Chondrocyte (in vitro differentiated cells): ENCODE results near the gene AKAP10. TPM values are rescaled to one million over a fixed set of nuclear protein-coding genes. Genes with fewer than 3 reads are reported as not detected.

ENCODE experiments used
- DNase-seq: peaks from one replicate; pipeline ENCODE4 v3.0.0; 2021; ENCODE audit warnings: mixed read lengths, low spot score
- H3K27ac Mint-ChIP-seq: one replicate; pipeline ENCODE4 v1.8.0; 2021; ENCODE audit warnings: mild to moderate bottlenecking, moderate library complexity, mixed read lengths; ENCODE audit not compliant: unreplicated experiment
- H3K27me3 Mint-ChIP-seq: 2 replicates; pipeline ENCODE4 v1.8.0; 2021; ENCODE audit warnings: low read depth, mixed read lengths
- H3K36me3 Mint-ChIP-seq: 2 replicates; pipeline ENCODE4 v1.8.0; 2021; ENCODE audit warnings: low read depth, mixed read lengths
- H3K4me1 Mint-ChIP-seq: 2 replicates; pipeline ENCODE4 v1.8.0; 2021; ENCODE audit warnings: low read depth, mild to moderate bottlenecking, mixed read lengths
- H3K4me3 Mint-ChIP-seq: one replicate; pipeline ENCODE4 v1.8.0; 2021; ENCODE audit warnings: mild to moderate bottlenecking, moderate library complexity, mixed read lengths; ENCODE audit not compliant: unreplicated experiment
- H3K9me3 Mint-ChIP-seq: 2 replicates; pipeline ENCODE4 v1.8.0; 2021; ENCODE audit warnings: low read depth, mixed read lengths
- total RNA-seq: library from RNA; stranded (reverse); gene quantifications from 3 replicates; pipeline ENCODE4 v1.2.1, GENCODE V29; 2021
- TF ChIP-seq, protein P1 (sequence below): fragments of 200-600 bp; sonication (generic); IDR thresholded peaks from 2 replicates; pipeline ENCODE4 v1.5.0; 2021; ENCODE audit warnings: antibody characterized with exemption, mild to moderate bottlenecking, moderate library complexity

Gene AKAP10
- total RNA-seq, 1 donor from 2014 or later: 25.7 TPM

DNA sequence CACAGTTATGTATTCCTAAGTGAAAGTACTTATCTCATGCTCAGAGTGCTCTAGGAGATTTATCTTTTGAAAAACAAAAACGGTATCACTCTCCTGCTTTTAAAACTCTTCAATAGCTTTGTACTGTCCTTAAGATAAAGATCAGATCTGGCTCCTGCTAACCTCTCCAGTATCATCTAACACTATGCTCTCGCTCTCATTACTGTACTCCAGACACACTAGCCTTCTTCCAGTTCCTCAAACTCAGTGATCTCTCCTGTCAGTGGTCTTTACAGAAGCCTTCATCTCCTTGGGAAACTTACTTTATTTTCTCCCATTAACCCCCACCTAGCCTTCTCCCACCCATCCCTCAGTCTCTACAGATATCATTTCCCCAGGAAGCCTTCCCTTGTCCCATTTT, 120.0 kb downstream of the AKAP10 start:
- H3K27me3 Mint-ChIP-seq: no peaks in the 10 kb centered on the region
- DNase-seq: no peak
- no peaks in the 10 kb centered on the region for H3K4me1 Mint-ChIP-seq
- no peak overlapping the region for H3K27ac Mint-ChIP-seq
- TF ChIP-seq, protein P1, sequence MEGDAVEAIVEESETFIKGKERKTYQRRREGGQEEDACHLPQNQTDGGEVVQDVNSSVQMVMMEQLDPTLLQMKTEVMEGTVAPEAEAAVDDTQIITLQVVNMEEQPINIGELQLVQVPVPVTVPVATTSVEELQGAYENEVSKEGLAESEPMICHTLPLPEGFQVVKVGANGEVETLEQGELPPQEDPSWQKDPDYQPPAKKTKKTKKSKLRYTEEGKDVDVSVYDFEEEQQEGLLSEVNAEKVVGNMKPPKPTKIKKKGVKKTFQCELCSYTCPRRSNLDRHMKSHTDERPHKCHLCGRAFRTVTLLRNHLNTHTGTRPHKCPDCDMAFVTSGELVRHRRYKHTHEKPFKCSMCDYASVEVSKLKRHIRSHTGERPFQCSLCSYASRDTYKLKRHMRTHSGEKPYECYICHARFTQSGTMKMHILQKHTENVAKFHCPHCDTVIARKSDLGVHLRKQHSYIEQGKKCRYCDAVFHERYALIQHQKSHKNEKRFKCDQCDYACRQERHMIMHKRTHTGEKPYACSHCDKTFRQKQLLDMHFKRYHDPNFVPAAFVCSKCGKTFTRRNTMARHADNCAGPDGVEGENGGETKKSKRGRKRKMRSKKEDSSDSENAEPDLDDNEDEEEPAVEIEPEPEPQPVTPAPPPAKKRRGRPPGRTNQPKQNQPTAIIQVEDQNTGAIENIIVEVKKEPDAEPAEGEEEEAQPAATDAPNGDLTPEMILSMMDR: no peak
- no peaks in the 10 kb centered on the region for H3K9me3 Mint-ChIP-seq
- peaks cover 7% of the 10 kb centered on the region for H3K36me3 Mint-ChIP-seq
- H3K4me3 Mint-ChIP-seq: no peak overlapping the region

Other genes starting within 250 kb of the AKAP10 start
- 1.6 TPM in 1 of 3 replicates, not detected in the others for gene ALDH3A1, start 229.5 kb downstream of the AKAP10 start, total RNA-seq
- gene ULK2, start 109.9 kb downstream of the AKAP10 start, total RNA-seq: 29.8 to 33.5 TPM (median 29.8 TPM) in 3 replicates
- 63.6 to 91.9 TPM (median 90.8 TPM) in 3 replicates for gene SPECC1, start 31.5 kb upstream of the AKAP10 start, total RNA-seq